Breast epithelium (tissue), 4 donors: Measurements from ENCODE around the gene LAMTOR3. TPM values are rescaled to one million over a fixed set of nuclear protein-coding genes. Genes with fewer than 3 reads are reported as not detected.

Experiments
- DNase-seq, 2 donors: peaks; one replicate each; pipeline ENCODE4 v3.0.0-alpha.2; 2019; ENCODE audit warnings: low spot score in 2 of 2
- H3K27ac ChIP-seq, 2 donors: fragments of 200-600 bp; sonication (generic) in 1 of 2; one replicate each; pipeline ENCODE4 v1.5.1; 2016 to 2019; ENCODE audit warnings: mild to moderate bottlenecking in 1 of 2
- H3K27me3 ChIP-seq, 2 donors: fragments of 200-600 bp; sonication (generic) in 1 of 2; one replicate each; pipeline versions ENCODE4 v1.5.1 to v1.6.0; 2017 to 2019; ENCODE audit warnings: control low read depth in 1 of 2, mild to moderate bottlenecking in 1 of 2
- H3K36me3 ChIP-seq: fragments of 200-600 bp; one replicate; pipeline ENCODE4 v1.5.1; 2019
- H3K4me1 ChIP-seq, 2 donors: fragments of 200-600 bp; sonication (generic); one replicate each; pipeline ENCODE4 v1.5.1; 2016 to 2019; ENCODE audit warnings: control low read depth in 1 of 2
- H3K4me3 ChIP-seq, 3 donors: fragments of 200-600 bp; sonication (generic); 1 replicate in 2 of 3; 2 replicates in 1 of 3; pipeline ENCODE4 v1.5.1; 2016 to 2019; ENCODE audit warnings: mild to moderate bottlenecking in 3 of 3, moderate library complexity in 2 of 3
- H3K9me3 ChIP-seq, 2 donors: fragments of 200-600 bp; sonication (generic) in 1 of 2; one replicate each; pipeline ENCODE4 v1.5.1; 2016 to 2019; ENCODE audit warnings: control low read depth in 1 of 2
- CTCF ChIP-seq, 3 donors: fragments of 450-650 bp; IDR thresholded peaks; one replicate each; pipeline ENCODE4 v1.5.1; 2016 to 2017; ENCODE audit warnings: antibody characterized with exemption in 3 of 3, mild to moderate bottlenecking in 3 of 3, moderate library complexity in 3 of 3
- POLR2A ChIP-seq: fragments of 450-650 bp; IDR thresholded peaks from one replicate; pipeline ENCODE4 v1.6.1; 2016; ENCODE audit warnings: antibody characterized with exemption, mild to moderate bottlenecking, moderate library complexity
- POLR2AphosphoS5 ChIP-seq, 3 donors: sonication (generic); formaldehyde crosslinking; IDR thresholded peaks; one replicate each; pipeline ENCODE4 v1.6.1; 2017; ENCODE audit warnings: antibody characterized with exemption in 3 of 3
- intact Hi-C: fragments of 100-400 bp; cut with DNase I; formaldehyde crosslinking; loops from one replicate; pipeline ENCODE4 v1.15.1; 2023; ENCODE audit warnings: low total_unique reads
- total RNA-seq, 3 donors: library from RNA; depleted of rRNA; stranded (reverse); fragments of >200 nt; gene quantifications; one replicate each; pipeline ENCODE4 v1.1.0, GENCODE V29; 2016

The LAMTOR3 gene
- total RNA-seq, 3 donors from 2014 or later = 40.6 to 79.3 (median 44.0) TPM

- Histone ChIP-seq H3K4me3 (no peak overlapping the region), H3K4me1 (no peaks in the 10 kb centered on the region), H3K27me3 (no peaks in the 10 kb centered on the region), H3K9me3 (no peaks in the 10 kb centered on the region), H3K27ac (no peak overlapping the region), H3K36me3 (no peaks in the 10 kb centered on the region)
- no peak for TF ChIP-seq CTCF (IDR thresholded peaks at IDR 0.05)
- TF ChIP-seq POLR2A = no peak
- no peak for TF ChIP-seq POLR2AphosphoS5 (IDR thresholded peaks at IDR 0.05)
- intact Hi-C loops = no loop called here
- no peak for DNase-seq
Observed at GRCh38 chr4:99859618-99860017, 34.6 kb downstream of the LAMTOR3 start.

GRCh38 chr4:99857307-99857706 is 36.9 kb downstream of the LAMTOR3 start:
- no peaks in the 10 kb centered on the region for H3K4me1 ChIP-seq
- no peaks in the 10 kb centered on the region for H3K27me3 ChIP-seq
- H3K9me3 ChIP-seq = no peaks in the 10 kb centered on the region
- intact Hi-C loops = no loop called here
- no peak overlapping the region for H3K4me3 ChIP-seq
- no peak overlapping the region for H3K27ac ChIP-seq
- no peaks in the 10 kb centered on the region for H3K36me3 ChIP-seq
- no peak for DNase-seq
- TF ChIP-seq POLR2AphosphoS5 (IDR thresholded peaks at IDR 0.05) (no peak), CTCF (IDR thresholded peaks at IDR 0.05) (no peak), POLR2A (no peak)

GRCh38 chr4:99856166-99856565 is 38.1 kb downstream of the LAMTOR3 start:
- intact Hi-C loops = no loop called here
- H3K4me1 ChIP-seq = no peaks in the 10 kb centered on the region
- no peaks in the 10 kb centered on the region for H3K27me3 ChIP-seq
- H3K36me3 ChIP-seq = no peaks in the 10 kb centered on the region
- no peak overlapping the region for H3K4me3 ChIP-seq
- no peaks in the 10 kb centered on the region for H3K9me3 ChIP-seq
- no peak overlapping the region for H3K27ac ChIP-seq
- no peak for DNase-seq
- TF ChIP-seq CTCF (IDR thresholded peaks at IDR 0.05) (no peak), POLR2AphosphoS5 (IDR thresholded peaks at IDR 0.05) (no peak), POLR2A (no peak)

GRCh38 chr4:99855678-99856077 is 38.5 kb downstream of the LAMTOR3 start:
- intact Hi-C loops = no loop called here
- no peak for TF ChIP-seq CTCF (IDR thresholded peaks at IDR 0.05)
- no peak for TF ChIP-seq POLR2AphosphoS5 (IDR thresholded peaks at IDR 0.05)
- no peak for TF ChIP-seq POLR2A
- Histone ChIP-seq H3K36me3 (no peaks in the 10 kb centered on the region), H3K27ac (no peak overlapping the region), H3K9me3 (no peaks in the 10 kb centered on the region), H3K4me1 (no peaks in the 10 kb centered on the region), H3K4me3 (no peak overlapping the region), H3K27me3 (no peaks in the 10 kb centered on the region)
- no peak for DNase-seq

GRCh38 chr4:99853999-99854398 is 40.2 kb downstream of the LAMTOR3 start:
- intact Hi-C loops = no loop called here
- no peak for TF ChIP-seq POLR2A
- no peak for TF ChIP-seq CTCF (IDR thresholded peaks at IDR 0.05)
- no peak for TF ChIP-seq POLR2AphosphoS5 (IDR thresholded peaks at IDR 0.05)
- no peaks in the 10 kb centered on the region for H3K27me3 ChIP-seq
- no peaks in the 10 kb centered on the region for H3K9me3 ChIP-seq
- no peak overlapping the region for H3K4me3 ChIP-seq
- DNase-seq = no peak
- H3K4me1 ChIP-seq = no peaks in the 10 kb centered on the region
- H3K27ac ChIP-seq = no peak overlapping the region
- no peaks in the 10 kb centered on the region for H3K36me3 ChIP-seq
